ENCODE data around the gene DLGAP1. TPM values are rescaled to one million over a fixed set of nuclear protein-coding genes. Genes with fewer than 3 reads are reported as not detected.

The DLGAP1 gene
- total RNA-seq, 3 donors from 2014 or later (not counting 1 experiment from before 2014, with no cell fraction given): not detected

- 92% methylated on average over 5 of the region's 5 CpGs for WGBS (ENCODE audit: insufficient coverage)
Measured at GRCh38 chr18:4286256-4286655, 168.9 kb downstream of the DLGAP1 start.

GRCh38 chr18:4285525-4285924 lies 169.6 kb downstream of the DLGAP1 start:
- DNase-seq (no peak), ATAC-seq (no peak)
- H3K36me3 ChIP-seq (ENCODE audit: control insufficient read depth, insufficient read depth, low read length): no peaks in the 10 kb centered on the region
- H3K9me3 Mint-ChIP-seq: peaks cover 10 to 14% of the 10 kb centered on the region in 2 donors
- H3K27me3 ChIP-seq (ENCODE audit: control insufficient read depth, insufficient read depth, low read length): no peaks in the 10 kb centered on the region
- WGBS (ENCODE audit: insufficient coverage): 41% methylated on average over 2 of the region's 3 CpGs
- H3K36me3 Mint-ChIP-seq: no peaks in the 10 kb centered on the region
- no peak for TF ChIP-seq CTCF (IDR thresholded peaks at IDR 0.05)
- no peak overlapping the region for H3K4me3 ChIP-seq (ENCODE audit: low read length)
- no peaks in the 10 kb centered on the region for H3K27me3 Mint-ChIP-seq (ENCODE audit: low read depth in 2 of 2)
- H3K4me1 Mint-ChIP-seq: no peaks in the 10 kb centered on the region
- H3K27ac ChIP-seq (ENCODE audit: low read length): no peak overlapping the region
- no peaks in the 10 kb centered on the region for H3K4me1 ChIP-seq (ENCODE audit: control insufficient read depth, insufficient read depth, low read length)
- H3K4me3 Mint-ChIP-seq: no peak overlapping the region
- peaks cover 3% of the 10 kb centered on the region for H3K9me3 ChIP-seq (ENCODE audit: control insufficient read depth, insufficient read depth, low read length)
- intact Hi-C loops (cut with micrococcal nuclease): no loop called here
- no peak overlapping the region for H3K27ac Mint-ChIP-seq

More at GRCh38 chr18:4286256-4286655, 168.9 kb downstream of the DLGAP1 start:
- ATAC-seq (no peak), DNase-seq (no peak)
- Mint-ChIP-seq H3K9me3 (peaks cover 10 to 14% of the 10 kb centered on the region in 2 donors), H3K4me1 (no peaks in the 10 kb centered on the region), H3K36me3 (no peaks in the 10 kb centered on the region), H3K4me3 (no peak overlapping the region), H3K27me3 (ENCODE audit: low read depth in 2 of 2) (no peaks in the 10 kb centered on the region), H3K27ac (no peak overlapping the region)
- Histone ChIP-seq H3K4me1 (ENCODE audit: control insufficient read depth, insufficient read depth, low read length) (no peaks in the 10 kb centered on the region), H3K9me3 (ENCODE audit: control insufficient read depth, insufficient read depth, low read length) (peaks cover 3% of the 10 kb centered on the region), H3K36me3 (ENCODE audit: control insufficient read depth, insufficient read depth, low read length) (no peaks in the 10 kb centered on the region), H3K4me3 (ENCODE audit: low read length) (no peak overlapping the region), H3K27me3 (ENCODE audit: control insufficient read depth, insufficient read depth, low read length) (no peaks in the 10 kb centered on the region), H3K27ac (ENCODE audit: low read length) (no peak overlapping the region)
- TF ChIP-seq CTCF (IDR thresholded peaks at IDR 0.05): no peak
- intact Hi-C loops (cut with micrococcal nuclease): no loop called here

- H3K4me3 ChIP-seq (ENCODE audit: low read length): no peak overlapping the region
- Mint-ChIP-seq H3K4me3 (no peak overlapping the region), H3K27me3 (ENCODE audit: low read depth in 2 of 2) (no peaks in the 10 kb centered on the region), H3K36me3 (no peaks in the 10 kb centered on the region), H3K4me1 (no peaks in the 10 kb centered on the region), H3K9me3 (peaks cover 10 to 14% of the 10 kb centered on the region in 2 donors), H3K27ac (no peak overlapping the region)
- ATAC-seq: no peak
- TF ChIP-seq CTCF (IDR thresholded peaks at IDR 0.05): no peak
- H3K4me1 ChIP-seq (ENCODE audit: control insufficient read depth, insufficient read depth, low read length): no peaks in the 10 kb centered on the region
- no peak overlapping the region for H3K27ac ChIP-seq (ENCODE audit: low read length)
- DNase-seq: no peak
- H3K36me3 ChIP-seq (ENCODE audit: control insufficient read depth, insufficient read depth, low read length): no peaks in the 10 kb centered on the region
- WGBS (ENCODE audit: insufficient coverage): 64% methylated on average over 2 of the region's 2 CpGs
- intact Hi-C loops (cut with micrococcal nuclease): no loop called here
- peaks cover 3% of the 10 kb centered on the region for H3K9me3 ChIP-seq (ENCODE audit: control insufficient read depth, insufficient read depth, low read length)
- H3K27me3 ChIP-seq (ENCODE audit: control insufficient read depth, insufficient read depth, low read length): no peaks in the 10 kb centered on the region
Measured at GRCh38 chr18:4284528-4284927, 170.6 kb downstream of the DLGAP1 start.

GRCh38 chr18:4283746-4284291 lies 171.3 kb downstream of the DLGAP1 start:
- peaks cover 10 to 11% of the 10 kb centered on the region in 2 donors for H3K9me3 Mint-ChIP-seq
- no peak overlapping the region for H3K27ac Mint-ChIP-seq
- H3K9me3 ChIP-seq (ENCODE audit: control insufficient read depth, insufficient read depth, low read length): peaks cover 3% of the 10 kb centered on the region
- ATAC-seq: no peak
- H3K27me3 Mint-ChIP-seq (ENCODE audit: low read depth in 2 of 2): no peaks in the 10 kb centered on the region
- no peak overlapping the region for H3K4me3 Mint-ChIP-seq
- no peak for DNase-seq
- intact Hi-C loops (cut with micrococcal nuclease): no loop called here
- no peak overlapping the region for H3K4me3 ChIP-seq (ENCODE audit: low read length)
- no peak overlapping the region for H3K27ac ChIP-seq (ENCODE audit: low read length)
- no peaks in the 10 kb centered on the region for H3K36me3 Mint-ChIP-seq
- no peaks in the 10 kb centered on the region for H3K27me3 ChIP-seq (ENCODE audit: control insufficient read depth, insufficient read depth, low read length)
- TF ChIP-seq CTCF (IDR thresholded peaks at IDR 0.05): no peak
- 69% methylated on average over 4 of the region's 4 CpGs for WGBS (ENCODE audit: insufficient coverage)
- H3K4me1 Mint-ChIP-seq: no peaks in the 10 kb centered on the region
- H3K36me3 ChIP-seq (ENCODE audit: control insufficient read depth, insufficient read depth, low read length): no peaks in the 10 kb centered on the region
- H3K4me1 ChIP-seq (ENCODE audit: control insufficient read depth, insufficient read depth, low read length): no peaks in the 10 kb centered on the region
